Lung (tissue), 12 donors: ENCODE measurements around the gene NSD2. TPM values are rescaled to one million over a fixed set of nuclear protein-coding genes. Genes with fewer than 3 reads are reported as not detected.
A peak's percentile ranks its signal among the peaks of the same experiment; 100 is the strongest.

Source experiments
- ATAC-seq: fragments of 200-7000 bp; cut with Tn5 transposase; one replicate; pipeline ENCODE4 v1.9.1; 2020; ENCODE audit warnings: moderate number of reproducible peaks; ENCODE audit not compliant: insufficient read depth, low FRiP score
- DNase-seq, 3 donors: peaks; one replicate each; pipeline ENCODE4 v3.0.0-alpha.2; 2013 to 2017
- H3K27ac ChIP-seq, 2 donors: one replicate each; pipeline ENCODE4 v1.5.1; 2013; ENCODE audit warnings: mild to moderate bottlenecking in 2 of 2, moderate library complexity in 2 of 2, control low read depth in 1 of 2, inconsistent platforms in 1 of 2, low read depth in 1 of 2, low read length in 1 of 2
- H3K27me3 ChIP-seq, 3 donors: one replicate each; pipeline ENCODE4 v1.5.1; 2013; ENCODE audit warnings: low read length in 2 of 3; ENCODE audit not compliant: control insufficient read depth in 3 of 3, insufficient read depth in 3 of 3
- H3K36me3 ChIP-seq, 4 donors: one replicate each; pipeline ENCODE4 v1.5.1; 2013; ENCODE audit warnings: low read length in 4 of 4, mild to moderate bottlenecking in 1 of 4, moderate library complexity in 1 of 4; ENCODE audit not compliant: control insufficient read depth in 4 of 4, insufficient read depth in 4 of 4
- H3K4me1 ChIP-seq, 5 donors: one replicate each; pipeline ENCODE4 v1.5.1; 2013; ENCODE audit warnings: low read length in 5 of 5, mild to moderate bottlenecking in 2 of 5, moderate library complexity in 1 of 5; ENCODE audit not compliant: control insufficient read depth in 5 of 5, insufficient read depth in 5 of 5
- H3K4me3 ChIP-seq: one replicate; pipeline ENCODE4 v1.5.1; 2013; ENCODE audit warnings: mild to moderate bottlenecking, control low read depth, moderate library complexity
- H3K9ac ChIP-seq, 2 donors: one replicate each; pipeline ENCODE4 v1.5.1; 2013; ENCODE audit warnings: low read length in 2 of 2, control low read depth in 1 of 2; ENCODE audit not compliant: insufficient read depth in 1 of 2
- H3K9me3 ChIP-seq, 4 donors: one replicate each; pipeline ENCODE4 v1.5.1; 2013; ENCODE audit warnings: low read length in 3 of 4, mild to moderate bottlenecking in 1 of 4, moderate library complexity in 1 of 4; ENCODE audit not compliant: control insufficient read depth in 4 of 4, insufficient read depth in 3 of 4
- CTCF ChIP-seq: IDR thresholded peaks from 2 replicates; pipeline ENCODE4 v1.5.1; 2012; ENCODE audit warnings: mild to moderate bottlenecking; ENCODE audit errors: control extremely low read depth, extremely low read depth
- WGBS, 2 donors: extraction: QIAGEN DNeasy Blood & Tissue Kit; methylation state at CpG; one replicate each; pipeline ENCODE4 v1.1.7; 2013; 5-methylcytosine and 5-hydroxymethylcytosine counted together
- polyA plus RNA-seq, 2 donors: library from polyadenylated mRNA; stranded (reverse); fragments of 200-250 nt; gene quantifications; one replicate each; pipeline ENCODE4 v1.2.1, GENCODE V29; 2013
- total RNA-seq, 2 donors: library from RNA; depleted of rRNA in 1 of 2; stranded (reverse); fragments of >200 nt in 1 of 2; gene quantifications; one replicate each; pipeline ENCODE4 v1.2.1, GENCODE V29; 2014 to 2021
- donor health status: control.
- donor health status: control.
- donor health status: Bipolar disorder and iron deficiency.
- donor health status: healthy.
- donor health status: DM: yes; HTN: yes; CAD: no.

Gene NSD2
- total and polyA plus RNA-seq, 4 donors, result 12.7 to 66.2 (median 28.3) TPM

GRCh38 chr4:1895971-1896657 is 24.9 kb downstream of the NSD2 start:
- H3K27ac ChIP-seq, result no peak overlapping the region
- no peak for TF ChIP-seq CTCF
- no peaks in the 10 kb centered on the region for H3K9me3 ChIP-seq
- peaks cover 0 to 6% (median 2%) of the 10 kb centered on the region in 4 donors for H3K36me3 ChIP-seq
- WGBS, 2 donors, result 94 to 96% methylated on average over 8 of the region's 8 CpGs
- DNase-seq, result no peak
- H3K4me3 ChIP-seq, result no peak overlapping the region
- no peaks in the 10 kb centered on the region for H3K27me3 ChIP-seq
- no peak for ATAC-seq
- peaks cover 0 to 6% (median 0%) of the 10 kb centered on the region in 5 donors for H3K4me1 ChIP-seq
- no peak overlapping the region for H3K9ac ChIP-seq

- 88 to 93% methylated on average over 6 of the region's 6 CpGs for WGBS, 2 donors
- DNase-seq (no peak), ATAC-seq (no peak)
- H3K4me3 ChIP-seq, result no peak overlapping the region
- H3K27me3 ChIP-seq, result no peaks in the 10 kb centered on the region
- peaks cover 1 to 10% (median 5%) of the 10 kb centered on the region in 4 donors for H3K36me3 ChIP-seq
- H3K9ac ChIP-seq, result no peak overlapping the region
- TF ChIP-seq CTCF, result no peak
- no peaks in the 10 kb centered on the region for H3K9me3 ChIP-seq
- no peak overlapping the region for H3K27ac ChIP-seq
- H3K4me1 ChIP-seq, result peaks cover 0 to 6% (median 0%) of the 10 kb centered on the region in 5 donors
Observed at GRCh38 chr4:1896658-1896991, 25.4 kb downstream of the NSD2 start.

- H3K27me3 ChIP-seq, result no peaks in the 10 kb centered on the region
- H3K9ac ChIP-seq, result no peak overlapping the region
- TF ChIP-seq CTCF, result no peak
- DNase-seq (no peak), ATAC-seq (no peak)
- no peak overlapping the region for H3K4me3 ChIP-seq
- H3K4me1 ChIP-seq, result peaks cover 0 to 6% (median 2%) of the 10 kb centered on the region in 5 donors
- peaks cover 2 to 16% (median 9%) of the 10 kb centered on the region in 4 donors for H3K36me3 ChIP-seq
- no peaks in the 10 kb centered on the region for H3K9me3 ChIP-seq
- H3K27ac ChIP-seq, result no peak overlapping the region
- 97% methylated on average over 6 of the region's 6 CpGs for WGBS, 2 donors
Observed at GRCh38 chr4:1898007-1898406, 26.8 kb downstream of the NSD2 start.

GRCh38 chr4:1898681-1899080 is 27.5 kb downstream of the NSD2 start:
- DNase-seq (peak in 2 of 3 donors; percentile 22 to 24), ATAC-seq (no peak)
- Histone ChIP-seq H3K4me3 (no peak overlapping the region), H3K36me3 (peaks cover 2 to 19% (median 11%) of the 10 kb centered on the region in 4 donors), H3K4me1 (peaks cover 0 to 6% (median 2%) of the 10 kb centered on the region in 5 donors), H3K27ac (no peak overlapping the region), H3K9ac (no peak overlapping the region), H3K27me3 (no peaks in the 10 kb centered on the region), H3K9me3 (no peaks in the 10 kb centered on the region)
- WGBS, 2 donors, result 51 to 63% methylated on average over 1 of the region's 1 CpG
- no peak for TF ChIP-seq CTCF
